ENCODE results near the gene SAMD4A.

DNA sequence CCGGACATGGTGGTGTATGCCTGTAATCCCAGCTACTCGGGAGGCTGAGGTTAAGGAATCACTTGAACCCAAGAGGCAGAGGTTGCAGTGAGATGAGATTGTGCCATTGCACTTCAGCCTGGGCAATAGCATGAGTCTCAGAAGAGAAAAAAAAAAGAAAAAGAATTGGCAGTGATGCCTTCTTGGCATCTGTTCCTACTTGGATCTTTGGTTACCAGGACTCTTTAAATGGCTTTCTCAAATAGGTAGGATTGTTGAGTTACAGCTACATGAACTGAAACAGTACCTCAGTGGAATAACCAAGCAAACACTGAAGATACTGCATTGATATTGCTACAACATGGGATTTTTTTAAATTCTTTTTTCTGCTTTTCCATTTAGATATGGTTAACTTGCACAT is 136.8 kb downstream of the SAMD4A start:
- TF ChIP-seq, protein P1, sequence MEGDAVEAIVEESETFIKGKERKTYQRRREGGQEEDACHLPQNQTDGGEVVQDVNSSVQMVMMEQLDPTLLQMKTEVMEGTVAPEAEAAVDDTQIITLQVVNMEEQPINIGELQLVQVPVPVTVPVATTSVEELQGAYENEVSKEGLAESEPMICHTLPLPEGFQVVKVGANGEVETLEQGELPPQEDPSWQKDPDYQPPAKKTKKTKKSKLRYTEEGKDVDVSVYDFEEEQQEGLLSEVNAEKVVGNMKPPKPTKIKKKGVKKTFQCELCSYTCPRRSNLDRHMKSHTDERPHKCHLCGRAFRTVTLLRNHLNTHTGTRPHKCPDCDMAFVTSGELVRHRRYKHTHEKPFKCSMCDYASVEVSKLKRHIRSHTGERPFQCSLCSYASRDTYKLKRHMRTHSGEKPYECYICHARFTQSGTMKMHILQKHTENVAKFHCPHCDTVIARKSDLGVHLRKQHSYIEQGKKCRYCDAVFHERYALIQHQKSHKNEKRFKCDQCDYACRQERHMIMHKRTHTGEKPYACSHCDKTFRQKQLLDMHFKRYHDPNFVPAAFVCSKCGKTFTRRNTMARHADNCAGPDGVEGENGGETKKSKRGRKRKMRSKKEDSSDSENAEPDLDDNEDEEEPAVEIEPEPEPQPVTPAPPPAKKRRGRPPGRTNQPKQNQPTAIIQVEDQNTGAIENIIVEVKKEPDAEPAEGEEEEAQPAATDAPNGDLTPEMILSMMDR (conservative IDR thresholded peaks at IDR 0.05 in 1 of 2, IDR thresholded peaks at IDR 0.05 in 1 of 2; ENCODE audit: extremely low read depth in 1 of 2, insufficient read depth in 1 of 2, low read depth in 1 of 2, low read length in 2 of 2): no peak
- no peak for TF ChIP-seq EZH2 (IDR thresholded peaks at IDR 0.05; ENCODE audit: borderline replicate concordance, low read length)

Data from mammary epithelial cell (primary cell).